GM12865 (cell line): Measurements from ENCODE around the gene KCNH3.
"Not testable (repeated sequence)": the region's sequence is repeated elsewhere in the genome, so short reads cannot be mapped to it uniquely, and the experiment has no call there.

Source experiments
- DNase-seq: peaks from one replicate; pipeline ENCODE4 v3.0.0; 2010; ENCODE audit warnings: low read depth
- H3K4me3 ChIP-seq: 2 replicates; pipeline ENCODE4 v1.5.1; 2011; ENCODE audit warnings: mild to moderate bottlenecking, low read depth, low read length, control low read depth
- TF ChIP-seq, protein P1 (sequence below): IDR thresholded peaks from 2 replicates; pipeline ENCODE4 v1.5.1; 2011; ENCODE audit warnings: low read length, control low read depth, low read depth, inconsistent platforms; ENCODE audit not compliant: insufficient read depth; ENCODE audit errors: missing control alignments

The KCNH3 gene

DNA sequence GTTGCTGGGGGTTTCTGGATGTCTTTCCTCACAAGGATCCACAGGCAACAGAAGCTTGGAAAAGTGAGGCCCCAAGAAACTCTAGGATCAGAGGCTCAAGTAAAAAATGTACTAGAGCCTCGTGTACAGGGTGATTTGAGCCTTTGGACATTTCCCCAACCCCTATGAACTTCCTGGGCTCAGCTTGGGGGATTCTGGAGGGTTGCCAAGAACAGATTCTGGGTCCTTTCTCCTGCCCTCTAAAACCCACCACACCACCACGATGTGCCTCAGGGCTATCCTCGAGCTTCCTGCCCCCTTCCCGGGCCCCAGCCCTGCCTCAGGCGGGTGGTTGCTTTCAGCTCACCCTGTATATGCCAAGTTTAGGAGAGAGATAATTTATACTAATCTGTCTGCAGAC, 66.0 kb downstream of the KCNH3 start:
- no peak overlapping the region for H3K4me3 ChIP-seq
- no peak for DNase-seq
- TF ChIP-seq, protein P1, sequence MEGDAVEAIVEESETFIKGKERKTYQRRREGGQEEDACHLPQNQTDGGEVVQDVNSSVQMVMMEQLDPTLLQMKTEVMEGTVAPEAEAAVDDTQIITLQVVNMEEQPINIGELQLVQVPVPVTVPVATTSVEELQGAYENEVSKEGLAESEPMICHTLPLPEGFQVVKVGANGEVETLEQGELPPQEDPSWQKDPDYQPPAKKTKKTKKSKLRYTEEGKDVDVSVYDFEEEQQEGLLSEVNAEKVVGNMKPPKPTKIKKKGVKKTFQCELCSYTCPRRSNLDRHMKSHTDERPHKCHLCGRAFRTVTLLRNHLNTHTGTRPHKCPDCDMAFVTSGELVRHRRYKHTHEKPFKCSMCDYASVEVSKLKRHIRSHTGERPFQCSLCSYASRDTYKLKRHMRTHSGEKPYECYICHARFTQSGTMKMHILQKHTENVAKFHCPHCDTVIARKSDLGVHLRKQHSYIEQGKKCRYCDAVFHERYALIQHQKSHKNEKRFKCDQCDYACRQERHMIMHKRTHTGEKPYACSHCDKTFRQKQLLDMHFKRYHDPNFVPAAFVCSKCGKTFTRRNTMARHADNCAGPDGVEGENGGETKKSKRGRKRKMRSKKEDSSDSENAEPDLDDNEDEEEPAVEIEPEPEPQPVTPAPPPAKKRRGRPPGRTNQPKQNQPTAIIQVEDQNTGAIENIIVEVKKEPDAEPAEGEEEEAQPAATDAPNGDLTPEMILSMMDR: no peak

DNA sequence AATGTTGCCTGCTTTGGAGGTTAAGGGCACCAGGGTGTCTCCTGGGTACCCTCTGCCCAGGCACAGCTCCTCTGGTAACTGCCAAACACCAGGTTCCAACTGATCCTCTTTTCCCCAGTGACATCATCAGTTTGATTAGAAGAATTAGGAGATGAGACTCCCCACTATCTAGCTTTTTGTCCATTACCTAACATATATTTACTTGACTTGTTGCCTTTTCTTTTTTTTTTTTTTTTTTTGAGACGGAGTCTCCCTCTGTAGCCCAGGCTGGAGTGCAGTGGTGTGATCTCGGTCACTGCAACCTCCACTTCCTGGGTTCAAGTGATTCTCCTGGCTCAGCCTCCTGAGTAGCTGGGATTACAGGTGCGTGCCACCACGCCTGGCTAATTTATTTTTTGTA, 66.7 kb downstream of the KCNH3 start, which contains the start of gene FAM186B:
Gene FAM186B (minus strand): TSS at position 101 of the 400 bp plus-strand sequence. CDS start 162 bp downstream, outside the sequence.
- not testable (repeated sequence) for DNase-seq, H3K4me3 ChIP-seq
